NCI-H2107 treated with DMSO at 0.1 percent for 48 hours (cell line): ENCODE data around the gene ABCB11.
"Not testable (repeated sequence)": the region's sequence is repeated elsewhere in the genome, so short reads cannot be mapped to it uniquely, and the experiment has no call there.

Source experiments
- DNase-seq: peaks from one replicate; lab custom pipeline; 2025; ENCODE audit not compliant: unreplicated experiment; lab: John Stamatoyannopoulos, UW

Gene ABCB11

DNA sequence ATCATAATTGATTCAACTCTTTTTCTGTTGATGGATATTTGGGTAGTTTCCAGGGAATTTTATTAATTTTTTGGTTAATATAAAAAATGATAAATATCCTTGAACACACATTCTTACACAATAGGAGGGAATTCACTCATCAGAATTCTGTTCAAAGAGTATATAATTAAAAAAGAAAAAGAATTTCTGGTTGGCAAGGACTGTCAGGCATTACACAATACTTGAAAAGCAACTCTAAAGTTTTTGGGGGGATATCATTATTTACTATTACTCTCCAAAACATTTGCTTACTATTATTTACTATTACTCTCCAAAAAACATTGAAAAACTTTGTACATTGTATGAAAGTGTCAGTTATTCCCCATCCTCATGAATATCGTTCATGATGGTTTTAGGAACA is 92.1 kb downstream of the ABCB11 start:
- no peak for DNase-seq

DNA sequence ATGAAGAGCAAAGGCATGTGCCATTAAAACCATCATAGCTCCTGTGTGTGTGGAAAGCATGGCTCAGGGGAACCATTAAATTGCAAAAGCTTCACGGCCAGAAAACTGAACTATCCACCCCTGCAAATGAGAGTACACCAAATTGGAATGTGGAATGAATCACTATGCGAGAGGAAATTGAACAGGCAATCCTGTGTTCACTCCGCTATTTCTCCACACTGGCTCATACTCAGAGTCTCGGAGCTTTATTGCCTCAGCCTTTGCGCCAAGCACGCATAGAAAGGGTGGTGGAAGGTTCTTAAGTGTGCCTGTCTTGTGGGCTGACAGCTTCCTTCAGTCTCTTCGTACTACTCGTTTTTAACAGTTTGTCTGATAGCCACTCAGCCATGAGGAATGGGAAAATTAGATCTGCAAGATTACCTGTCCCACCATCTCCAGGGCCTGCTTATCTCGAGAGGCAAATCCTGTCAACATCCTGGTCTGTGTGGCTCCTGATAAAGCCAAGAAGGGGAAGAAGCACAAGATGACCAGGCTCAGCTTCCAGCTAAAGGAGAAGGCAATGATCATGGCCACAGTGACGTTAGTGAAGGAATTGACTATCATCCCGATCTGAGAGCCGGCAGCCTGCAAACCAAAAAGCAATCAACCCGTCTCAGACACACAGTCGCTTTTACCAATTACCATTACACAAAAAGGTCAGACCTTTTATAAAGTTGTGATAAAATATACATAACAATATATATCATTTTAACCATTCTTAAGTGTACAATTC is 95.1 kb downstream of the ABCB11 start:
- DNase-seq: no peak

DNA sequence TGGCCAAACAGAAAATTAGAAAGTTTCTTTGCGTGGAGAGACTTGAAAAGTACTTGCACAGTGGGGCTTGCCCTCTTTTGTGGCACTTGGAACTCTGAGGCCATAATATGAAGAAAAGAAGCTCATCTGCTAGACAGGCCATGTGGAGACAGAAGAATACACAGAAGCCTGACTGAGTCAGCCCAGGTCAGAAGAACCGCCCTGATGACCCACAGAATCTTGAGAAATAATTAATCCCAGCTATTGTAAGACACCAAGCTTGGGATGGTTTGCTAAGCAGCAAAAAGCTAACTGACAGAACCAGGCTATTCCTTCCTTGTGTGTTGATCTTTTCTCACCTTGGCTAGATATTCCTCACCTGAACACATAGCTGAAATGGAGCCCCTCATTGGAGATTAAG is 96.3 kb downstream of the ABCB11 start:
- DNase-seq: no peak

DNA sequence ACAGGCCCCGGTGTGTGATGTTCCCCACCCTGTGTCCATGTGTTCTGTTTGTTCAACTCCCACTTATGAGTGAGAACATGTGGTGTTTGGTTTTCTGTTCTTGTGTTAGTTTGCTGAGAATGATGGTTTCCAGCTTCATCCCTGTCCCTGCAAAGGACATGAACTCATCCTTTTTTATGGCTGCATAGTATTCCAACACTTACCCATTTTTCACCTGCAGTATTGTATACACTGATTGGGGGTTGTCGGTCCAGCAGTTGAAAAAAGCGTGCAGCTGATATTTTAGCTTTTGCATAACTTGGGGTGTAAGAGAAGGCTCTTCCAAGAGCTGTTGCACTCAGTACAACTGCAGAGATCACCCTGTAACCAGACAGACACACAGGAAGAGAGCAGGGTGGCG is 99.0 kb downstream of the ABCB11 start:
- not testable (repeated sequence) for DNase-seq

DNA sequence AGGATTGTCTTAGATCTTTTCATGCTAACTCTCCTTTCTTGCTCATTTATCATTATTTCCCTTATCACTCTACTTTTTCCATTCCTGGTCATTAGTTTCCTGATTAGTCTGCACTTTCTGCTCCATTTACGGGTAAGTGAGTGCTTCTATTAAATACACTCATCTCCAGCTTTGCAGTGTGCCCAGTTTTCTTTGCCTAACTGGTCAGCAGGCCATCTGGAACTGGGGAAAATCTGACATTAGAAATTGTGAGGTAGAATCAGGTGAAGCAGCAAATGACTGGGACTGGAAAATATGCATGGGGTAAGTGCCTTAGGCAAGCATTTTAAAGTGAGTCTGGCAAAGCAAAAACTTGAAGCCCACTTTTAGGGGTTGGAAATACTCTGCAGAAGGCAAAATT is 100.9 kb downstream of the ABCB11 start:
- DNase-seq: no peak

DNA sequence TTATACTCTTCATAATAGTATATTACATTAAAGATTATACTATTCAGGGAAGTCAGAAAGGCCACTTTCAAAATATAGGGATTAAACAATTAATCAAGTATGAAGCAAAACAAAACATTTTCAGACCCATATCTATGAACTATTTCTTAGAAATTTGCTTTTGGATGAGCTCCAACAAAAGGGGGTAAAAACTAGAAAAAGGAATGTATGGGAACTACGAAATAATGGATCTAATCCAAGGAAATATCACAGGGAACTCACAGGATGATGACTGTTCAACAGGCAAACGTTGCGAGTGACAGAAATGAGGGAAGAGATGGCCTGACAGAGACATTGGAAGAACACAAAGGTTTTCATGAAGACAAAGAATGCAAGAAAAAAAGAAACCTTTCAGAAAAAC is 102.1 kb downstream of the ABCB11 start:
- no peak for DNase-seq

DNA sequence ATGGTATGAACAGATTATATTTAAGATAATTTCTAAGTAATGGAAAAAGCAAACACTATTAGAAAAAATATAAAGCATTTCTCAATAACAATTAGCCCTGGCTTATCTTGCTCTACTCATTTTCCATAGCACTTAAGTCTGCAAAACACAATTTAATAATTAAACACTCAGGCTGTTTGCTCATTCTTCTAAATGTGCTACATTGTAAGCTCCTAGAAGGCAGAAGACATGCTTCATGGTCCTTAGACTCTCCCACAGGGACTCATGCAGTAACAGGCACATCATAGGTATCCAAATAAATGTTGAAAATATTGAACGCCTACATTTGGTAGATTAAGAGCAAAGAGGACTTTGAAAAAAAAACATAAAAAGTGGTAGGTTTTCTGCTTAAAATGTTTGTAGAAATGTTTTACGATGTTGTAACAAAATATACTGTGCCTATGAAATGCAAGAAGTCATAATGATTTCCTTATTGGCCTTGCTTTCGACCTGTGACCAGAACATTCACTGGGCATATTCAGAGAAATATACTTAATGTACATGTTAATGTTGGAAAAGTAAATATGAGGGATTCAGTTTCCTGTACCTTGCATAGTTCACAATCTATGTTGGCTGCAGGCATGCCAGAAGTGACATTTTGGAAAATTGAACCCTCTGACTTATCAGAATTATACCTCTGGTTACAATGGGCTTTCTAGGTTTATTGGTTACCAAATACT is 102.9 kb downstream of the ABCB11 start:
- DNase-seq: no peak

DNA sequence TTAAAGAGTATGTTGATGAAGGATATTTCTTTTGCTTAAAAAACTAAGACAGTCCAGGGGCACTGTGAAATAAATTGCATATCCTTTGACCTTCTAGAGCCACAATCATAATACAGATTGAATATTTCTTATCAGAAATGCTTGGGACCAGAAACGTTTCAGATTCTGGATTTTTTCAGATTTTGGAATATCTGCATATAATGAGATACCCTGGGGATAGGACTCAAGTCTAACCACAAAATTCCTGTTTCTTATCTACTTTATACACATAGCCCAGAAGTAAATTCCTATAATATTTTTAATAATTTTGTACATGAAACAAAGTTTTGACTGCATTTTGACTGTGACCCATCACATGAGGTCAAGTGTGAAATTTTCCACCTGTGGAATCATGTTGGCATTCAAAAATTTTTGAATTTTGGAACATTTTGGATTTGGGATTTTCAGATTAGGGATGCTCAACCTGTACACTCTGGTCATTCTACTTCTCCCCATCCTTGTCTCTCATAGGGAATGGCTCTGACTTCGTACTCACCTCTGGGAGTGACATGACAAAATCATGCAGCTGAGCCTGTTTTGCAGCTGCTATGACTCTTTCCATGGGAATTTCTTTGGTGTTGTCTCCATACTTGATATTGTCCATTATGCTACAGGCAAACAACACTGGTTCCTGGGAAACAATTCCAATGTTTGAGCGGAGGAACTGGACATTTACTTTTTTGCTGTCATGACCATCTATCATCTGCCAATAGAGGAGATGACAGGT is 104.3 kb downstream of the ABCB11 start:
- DNase-seq: no peak

DNA sequence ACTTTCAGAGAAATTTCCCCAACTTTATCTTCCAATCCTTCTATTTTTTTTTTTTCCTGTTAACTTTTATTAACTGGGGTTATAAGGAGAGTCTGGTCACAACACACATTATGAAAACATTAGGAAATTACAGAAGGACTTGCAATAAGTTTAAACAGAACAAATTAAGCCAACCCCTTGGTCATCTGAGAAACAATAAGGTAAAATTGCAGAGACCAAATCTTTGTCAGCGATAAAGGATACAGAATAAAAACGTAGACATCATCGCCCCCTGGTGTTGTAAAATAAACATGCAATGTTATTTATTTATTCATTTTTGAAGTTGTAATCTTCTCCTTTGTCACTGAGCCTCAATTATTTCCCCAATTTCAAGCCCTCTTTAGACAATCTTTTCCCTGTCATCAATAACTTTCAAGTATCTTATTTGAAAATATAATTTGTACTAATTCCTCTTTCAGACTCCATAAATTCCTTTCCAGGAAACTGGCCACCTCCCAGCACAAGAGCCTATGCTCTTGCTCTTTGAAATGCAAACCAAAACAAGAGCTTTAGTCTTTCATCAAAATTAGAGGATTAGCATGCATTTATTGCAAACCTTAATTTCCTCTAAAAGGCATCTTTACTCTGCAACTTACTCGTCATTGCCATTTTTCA is 110.5 kb downstream of the ABCB11 start:
- peak; percentile 23 for DNase-seq

DNA sequence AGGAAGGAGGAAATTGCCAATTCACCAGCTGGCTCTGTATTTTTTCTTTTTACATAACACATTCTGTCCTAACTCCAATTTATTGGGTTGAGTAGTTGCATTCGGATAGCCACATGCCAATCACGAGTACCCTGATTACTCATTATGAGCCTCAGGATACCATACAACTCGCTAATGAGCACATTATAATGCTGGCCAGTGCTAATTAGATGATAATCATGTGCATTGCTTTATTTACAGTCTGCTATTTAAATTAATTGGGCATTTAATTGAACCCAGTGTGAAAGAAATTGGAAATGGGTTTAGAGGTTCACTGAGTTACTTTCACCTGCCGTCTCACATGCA is 114.8 kb downstream of the ABCB11 start:
- DNase-seq: no peak

DNA sequence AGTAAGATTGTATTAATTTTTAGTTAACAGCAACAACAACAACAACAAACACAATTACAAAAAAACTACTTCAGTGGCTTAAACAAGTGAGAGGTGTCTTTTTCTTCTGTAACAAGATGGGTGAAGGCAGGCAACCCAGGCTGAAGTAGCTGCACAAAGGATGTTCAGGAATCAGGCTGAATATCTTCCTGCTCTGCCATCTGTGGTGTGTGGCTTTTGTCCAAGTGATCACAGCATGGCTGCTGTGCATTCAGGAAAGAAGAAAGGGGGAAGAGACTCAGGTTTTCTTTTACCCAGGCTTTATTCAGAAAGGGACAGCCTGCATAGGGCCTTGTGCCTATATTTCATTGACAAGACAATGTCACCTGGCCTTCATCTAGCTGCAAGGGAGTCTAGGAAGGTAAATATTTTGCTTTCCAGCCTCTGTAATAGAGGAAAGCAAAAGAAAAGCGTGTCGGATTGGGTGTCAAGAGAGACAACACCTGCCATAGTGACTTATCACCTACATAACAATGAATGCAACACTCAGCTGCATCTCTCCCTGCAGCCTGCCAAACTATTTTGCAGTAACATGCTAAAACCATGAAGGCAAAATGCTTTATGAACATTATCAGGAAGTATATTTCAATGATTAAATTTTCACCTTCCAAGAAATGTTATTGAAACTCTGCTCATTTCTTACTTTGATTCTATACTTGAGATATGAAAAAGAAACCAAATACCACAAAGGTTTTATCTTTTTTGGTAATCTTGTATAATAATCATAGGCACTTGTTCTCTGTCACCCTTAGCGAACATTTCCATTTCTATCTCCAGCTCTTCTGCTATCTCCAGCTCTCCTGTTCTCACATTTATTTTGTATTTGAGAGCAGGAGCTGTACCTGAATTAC is 115.4 kb downstream of the ABCB11 start:
- no peak for DNase-seq

DNA sequence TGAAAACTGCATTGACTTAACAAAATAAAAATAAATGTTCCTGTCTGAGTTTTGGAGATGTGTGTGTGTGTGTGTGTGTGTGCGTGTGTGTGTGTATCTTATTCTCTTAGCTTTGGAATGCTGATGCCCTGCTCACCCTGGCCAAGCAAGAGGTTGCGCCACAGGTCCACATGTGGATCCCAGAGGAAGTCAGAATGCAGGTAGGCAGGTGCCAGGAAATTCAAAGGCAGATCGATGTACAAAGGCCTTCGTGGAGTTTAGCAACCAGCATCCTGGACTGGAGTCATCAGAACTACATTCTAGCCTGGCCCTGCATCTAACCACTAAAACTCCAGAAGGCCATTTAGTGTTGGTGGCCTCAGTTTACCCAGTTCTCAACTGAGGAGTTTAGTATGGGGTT is 117.6 kb downstream of the ABCB11 start:
- DNase-seq: no peak

DNA sequence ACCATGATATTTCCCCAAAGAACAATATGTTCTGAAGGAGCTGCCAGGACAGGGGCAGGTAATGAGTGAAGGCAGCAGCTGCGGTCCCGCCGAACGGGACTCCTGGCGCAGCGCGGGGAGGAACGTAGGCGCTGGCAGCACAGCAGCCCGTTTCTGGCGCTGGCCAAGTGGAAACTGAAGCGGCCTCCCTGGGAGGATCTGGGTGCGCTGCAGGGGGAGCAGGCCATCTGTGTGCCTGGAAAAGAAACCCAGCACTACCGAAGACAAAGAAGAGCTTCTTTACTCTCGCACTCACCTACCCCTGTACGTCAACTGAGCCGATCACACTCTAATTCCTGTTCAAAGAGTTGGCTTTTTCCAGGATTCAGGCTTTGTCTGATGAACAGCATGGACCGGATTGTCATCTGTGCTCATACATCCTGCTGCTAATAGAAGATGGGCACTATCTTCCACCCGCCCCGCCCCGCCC is 118.2 kb downstream of the ABCB11 start:
- no peak for DNase-seq

DNA sequence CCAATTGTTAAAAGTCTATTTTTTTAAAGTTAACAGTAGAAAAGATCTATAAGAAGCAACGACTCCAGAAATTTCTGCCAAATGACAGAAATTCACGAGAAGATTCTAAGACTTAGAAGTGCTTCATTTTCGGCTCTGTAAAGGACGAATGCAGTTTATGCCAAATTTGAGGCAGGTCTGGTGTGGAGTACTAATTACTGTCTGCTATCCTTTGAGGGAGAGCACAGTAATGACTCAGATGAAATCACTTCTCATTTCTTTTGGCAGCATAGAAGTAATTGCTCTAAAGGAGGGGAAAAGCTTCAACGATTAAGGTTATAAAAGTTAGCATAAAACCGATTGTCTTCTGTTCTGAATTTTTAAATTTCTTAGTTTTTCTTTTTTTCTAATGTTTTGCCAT is 118.7 kb downstream of the ABCB11 start:
- no peak for DNase-seq

DNA sequence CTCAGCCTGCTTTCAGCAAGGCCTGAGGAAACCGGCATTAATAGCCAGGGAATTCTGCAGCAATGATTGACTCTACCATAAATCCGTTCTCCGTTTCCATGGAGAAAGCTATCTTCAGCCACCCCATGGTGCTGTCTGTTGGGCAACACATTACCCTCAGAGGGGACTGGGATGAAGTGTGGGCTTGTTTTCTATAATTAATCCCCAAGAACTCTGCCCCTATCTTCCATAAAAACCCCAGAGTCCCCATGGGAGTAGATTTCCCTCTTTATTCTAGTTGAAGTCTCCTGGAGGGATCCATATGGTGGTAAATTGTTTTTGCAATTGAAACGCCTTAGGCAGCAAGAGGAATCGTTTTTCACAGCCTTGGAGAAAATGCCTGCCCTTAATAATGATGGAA is 120.8 kb downstream of the ABCB11 start:
- no peak for DNase-seq

DNA sequence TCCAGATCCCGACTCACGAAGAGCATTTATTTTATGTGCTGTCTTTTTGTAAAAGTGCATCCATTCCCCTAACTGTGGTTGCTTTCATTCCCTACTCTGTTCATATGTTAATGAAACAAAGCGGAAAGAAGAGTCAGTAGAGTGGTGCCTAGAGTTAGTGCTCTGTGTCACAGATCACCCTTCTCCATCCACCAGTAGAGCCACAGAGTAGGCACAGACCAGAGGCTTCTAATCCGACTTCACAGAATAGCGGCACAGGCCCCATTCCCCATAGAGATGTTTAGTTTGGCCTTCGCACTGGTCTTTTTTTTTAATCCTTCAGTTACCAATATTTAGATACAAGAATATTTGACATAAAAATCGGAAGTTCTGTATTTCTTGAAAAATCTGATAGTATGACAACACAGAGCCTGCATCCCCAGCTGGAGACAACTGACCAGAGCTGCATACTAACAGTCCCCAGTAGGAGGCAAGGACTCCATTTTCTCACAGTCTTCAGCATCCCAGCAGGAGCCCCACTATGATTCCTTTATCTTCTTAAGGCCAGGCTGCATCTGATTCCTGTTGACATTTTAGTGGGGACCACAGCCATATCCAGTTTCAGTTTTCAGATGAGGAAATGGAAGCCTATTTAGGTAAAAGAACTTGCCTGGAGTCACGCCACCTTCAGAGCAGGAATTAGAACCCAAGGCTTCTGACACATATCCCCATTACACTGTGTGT is 123.0 kb downstream of the ABCB11 start:
- no peak for DNase-seq

DNA sequence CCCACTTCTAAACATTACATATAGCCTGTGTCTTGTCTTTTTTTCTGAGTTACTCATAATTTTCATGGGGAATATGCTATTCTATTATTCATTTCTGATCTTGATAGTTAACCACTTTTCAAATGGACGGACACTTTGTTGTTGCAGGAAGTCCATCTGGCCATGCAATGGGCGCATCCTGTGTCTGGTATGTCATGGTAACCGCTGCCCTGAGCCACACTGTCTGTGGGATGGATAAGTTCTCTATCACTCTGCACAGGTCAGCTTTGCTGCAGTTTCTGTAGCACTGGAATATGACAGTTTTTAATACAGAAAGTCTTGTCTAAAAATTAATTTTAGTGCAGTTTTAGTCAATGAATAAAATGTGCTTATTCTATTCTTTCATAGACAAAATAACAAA is 126.8 kb downstream of the ABCB11 start:
- DNase-seq: no peak

DNA sequence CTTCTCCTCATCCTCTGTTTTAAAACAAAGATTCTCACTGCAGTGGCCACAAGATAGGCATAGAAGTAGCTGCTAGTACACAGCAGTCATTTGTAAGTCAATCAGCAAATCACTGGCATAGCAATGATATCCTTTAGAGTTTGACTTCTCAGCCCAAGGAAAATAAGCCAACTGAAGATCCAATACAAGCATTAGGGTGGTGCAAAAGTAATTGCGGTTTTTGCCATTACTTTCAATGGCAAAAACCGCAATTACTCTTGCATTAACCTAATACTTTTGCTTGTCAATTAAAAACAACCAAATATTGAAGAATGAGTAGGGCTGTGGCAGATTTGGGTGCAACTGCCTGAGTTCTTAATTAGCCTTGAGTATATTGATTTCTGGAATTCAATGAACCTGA is 127.2 kb downstream of the ABCB11 start:
- no peak for DNase-seq

DNA sequence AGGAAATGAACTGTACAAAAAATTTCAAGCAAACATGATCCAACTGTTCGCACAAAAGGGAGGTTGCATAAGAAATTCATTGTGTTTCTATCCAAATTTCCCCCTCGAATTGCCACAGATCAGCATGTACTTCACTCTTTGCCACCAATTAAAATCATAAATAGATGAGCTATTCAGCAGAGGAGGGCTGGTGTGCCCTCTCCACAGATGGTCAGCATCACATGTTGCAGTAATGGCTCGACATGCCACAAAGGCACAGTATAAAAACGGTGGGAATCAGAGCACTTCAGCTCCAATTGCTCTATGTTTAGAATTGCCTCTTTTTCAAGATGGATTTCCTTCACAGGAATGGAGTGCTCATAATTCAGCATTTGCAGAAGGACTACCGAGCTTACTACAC is 130.1 kb downstream of the ABCB11 start, which contains the start of gene G6PC2:
Gene G6PC2 (plus strand): TSS at position 289 of the 400 bp plus-strand sequence. CDS start 41 bp downstream, at position 330.
- DNase-seq: no peak

DNA sequence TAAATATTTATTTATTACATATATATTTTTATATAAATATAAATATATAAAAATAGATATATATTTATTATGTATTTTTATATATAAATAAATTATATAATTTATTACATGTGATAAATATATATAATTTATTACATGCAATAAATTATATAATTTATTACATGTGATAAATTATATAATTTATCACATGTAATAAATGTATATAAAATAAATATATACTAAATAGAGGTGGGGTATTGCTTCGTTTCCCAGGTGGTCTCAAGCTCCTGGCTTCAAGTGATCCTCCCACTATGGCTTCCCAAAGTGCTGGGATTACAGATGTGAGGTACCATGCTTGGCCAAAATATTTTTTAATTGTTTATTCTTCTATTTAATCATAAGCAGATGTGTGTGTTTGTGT is 133.7 kb downstream of the ABCB11 start:
- no peak for DNase-seq
